Inferior parietal cortex (tissue), 1 donor: ENCODE measurements around the gene TXNRD3.

Source experiments
- DNase-seq: peaks from one replicate; pipeline ENCODE4 v3.0.0-alpha.2; 2016; ENCODE audit errors: extremely low spot score

The TXNRD3 gene

DNA sequence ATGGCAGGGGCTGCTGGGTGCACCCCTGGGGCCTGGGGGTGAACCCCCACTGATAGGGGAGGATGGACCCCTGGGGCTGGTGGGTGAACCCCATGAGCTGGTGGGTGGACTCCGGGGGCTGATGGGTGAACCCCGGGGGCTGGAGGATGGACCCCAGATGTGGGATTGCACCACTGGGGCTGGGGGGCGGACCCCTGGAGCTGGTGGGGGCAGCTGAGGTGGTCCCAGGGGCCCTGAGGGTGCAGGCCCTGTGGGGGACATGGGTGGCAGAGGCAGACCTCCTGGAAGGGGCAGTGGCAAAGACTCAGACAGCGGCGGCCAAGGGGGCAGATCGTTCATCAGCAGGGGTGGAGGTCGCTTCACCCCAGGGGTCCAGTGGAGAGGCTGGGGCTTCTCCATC is 17.4 kb upstream of the TXNRD3 start:
- no peak for DNase-seq

DNA sequence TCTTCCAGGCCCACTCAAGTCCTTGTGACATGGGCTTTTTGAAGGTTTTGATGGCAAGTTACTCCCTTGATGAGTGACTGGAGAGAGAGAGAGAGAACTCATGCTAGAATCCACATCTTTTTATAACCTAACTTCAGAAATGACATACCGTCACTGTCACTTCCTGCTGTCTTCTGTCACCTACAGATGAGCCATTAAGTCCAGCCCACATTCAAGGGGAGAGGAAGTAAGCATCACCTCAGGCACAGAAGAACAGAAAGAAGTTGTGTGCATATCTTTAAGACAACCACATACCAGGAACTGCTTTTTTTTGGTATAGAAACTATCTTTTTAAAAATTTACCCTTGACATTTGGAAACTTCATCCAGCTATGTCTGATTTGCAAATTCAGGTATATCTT is 16.6 kb upstream of the TXNRD3 start:
- no peak for DNase-seq

DNA sequence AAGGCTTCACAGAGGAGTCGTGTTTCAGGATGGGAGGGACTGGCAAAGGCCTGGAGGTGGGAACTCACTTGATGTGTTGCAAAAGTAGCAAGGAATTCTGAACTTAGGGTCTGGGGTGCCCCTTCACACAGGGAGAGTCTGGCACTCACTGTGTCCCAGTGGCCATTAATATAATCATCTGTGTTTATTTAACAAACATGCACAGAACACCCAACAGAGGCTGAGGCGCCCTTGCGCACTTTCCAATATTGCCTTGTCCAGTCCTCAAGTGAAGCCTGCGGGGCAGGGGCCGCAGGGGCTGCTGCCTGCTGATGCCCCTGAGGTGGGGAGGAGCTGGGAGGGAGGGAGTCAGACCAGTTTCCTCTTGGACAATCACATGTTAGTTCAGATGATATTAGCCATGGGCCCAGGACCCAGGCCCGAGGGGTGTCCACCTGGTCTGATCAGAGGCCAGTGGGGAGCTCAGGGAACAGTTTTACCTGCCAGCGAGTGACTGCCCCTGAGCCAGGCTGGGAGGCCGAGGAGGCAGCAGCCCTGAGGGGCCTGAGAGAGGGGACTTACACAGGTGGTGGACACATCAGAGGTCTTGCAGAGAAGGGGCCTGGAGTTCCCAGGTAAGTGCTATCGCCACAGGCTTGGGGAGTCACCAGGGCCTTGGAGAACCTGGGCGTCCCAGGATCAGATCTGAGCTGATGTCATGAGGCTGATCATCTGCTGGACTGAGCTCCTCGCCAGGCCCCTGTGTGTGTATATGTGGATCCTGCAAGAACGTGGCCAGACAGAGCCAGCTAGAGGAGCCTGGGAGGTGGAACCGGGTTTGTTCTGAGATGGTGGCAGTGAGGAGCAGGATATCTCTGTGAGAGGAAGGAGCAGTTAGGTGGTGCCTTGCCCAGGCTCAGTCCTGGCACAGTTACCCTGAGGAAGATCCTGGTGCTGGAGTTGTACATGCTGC is 13.8 kb upstream of the TXNRD3 start:
- no peak for DNase-seq

- DNase-seq, result no peak
These were observed 12.9 kb upstream of the TXNRD3 start for GRCh38 chr3:126667631-126668449.

GRCh38 chr3:126666658-126667528 is 12.0 kb upstream of the TXNRD3 start:
- DNase-seq, result no peak

DNA sequence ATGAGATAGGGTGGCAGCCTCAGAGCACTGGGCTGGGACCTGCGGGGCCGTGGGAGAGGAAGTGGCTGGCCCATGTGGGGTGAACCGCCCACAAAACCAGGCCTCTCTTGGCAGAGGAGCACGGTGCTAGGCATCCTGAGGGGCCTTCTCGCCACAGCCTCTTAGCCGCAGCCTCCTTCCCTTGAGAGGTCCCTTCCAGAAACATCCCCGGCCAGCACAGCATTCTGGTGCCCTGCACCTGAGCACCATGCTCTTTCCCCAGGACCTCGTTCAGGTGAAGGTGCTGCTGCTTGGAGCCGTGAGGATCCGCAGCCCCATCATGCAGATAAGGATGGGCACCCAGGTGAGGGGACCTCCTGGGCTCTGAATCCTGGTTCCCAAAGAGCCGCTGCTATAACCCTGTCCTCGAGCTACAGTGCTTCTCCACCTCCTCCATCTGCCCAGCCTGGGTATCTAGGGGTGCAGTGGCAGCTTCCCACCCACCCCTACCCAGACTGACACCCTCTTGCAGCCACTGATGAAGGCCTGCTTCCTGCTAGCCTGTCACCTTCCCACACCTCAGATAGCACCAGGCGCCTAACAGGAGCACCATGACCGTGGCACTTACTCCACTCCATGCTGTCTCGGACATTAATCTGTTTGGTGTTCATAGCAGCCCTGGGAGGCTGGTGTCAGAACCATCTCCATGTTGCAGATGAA is 11.2 kb upstream of the TXNRD3 start:
- DNase-seq, result no peak

DNA sequence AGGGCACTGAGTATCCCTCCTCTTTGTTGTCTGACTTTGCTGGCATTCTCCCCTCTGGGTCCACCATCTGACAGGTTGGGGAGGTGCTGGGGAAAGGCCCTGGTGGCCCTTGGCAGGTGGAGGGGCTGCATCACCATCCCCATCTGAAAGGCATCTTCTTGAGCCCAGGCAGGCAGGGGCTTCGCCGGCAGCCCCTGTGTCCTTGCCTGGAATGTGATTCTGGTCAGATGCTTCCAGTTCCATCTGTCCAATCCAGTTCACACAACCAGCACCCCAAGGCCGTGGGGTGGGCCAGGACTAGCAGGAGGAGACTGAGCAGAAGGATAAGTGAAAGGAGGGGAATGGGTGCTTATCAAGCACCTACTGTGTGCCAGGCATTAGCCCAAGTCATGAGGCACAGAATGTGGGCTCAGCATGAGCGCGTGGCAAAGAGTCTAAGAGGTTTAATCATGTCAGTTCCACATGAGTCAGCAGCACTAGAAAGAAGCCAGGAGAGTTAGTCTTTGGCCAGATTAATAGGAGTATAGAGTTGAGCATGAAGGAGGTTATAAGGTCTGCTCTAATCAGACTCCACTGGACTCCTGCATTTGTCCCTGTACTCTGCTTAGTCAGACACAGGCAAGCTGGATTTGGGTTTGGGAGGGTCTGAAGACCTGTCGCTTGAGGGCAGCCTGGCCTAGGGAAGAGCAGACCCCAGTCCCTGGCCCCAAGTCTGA is 10.5 kb upstream of the TXNRD3 start:
- DNase-seq, result no peak

DNA sequence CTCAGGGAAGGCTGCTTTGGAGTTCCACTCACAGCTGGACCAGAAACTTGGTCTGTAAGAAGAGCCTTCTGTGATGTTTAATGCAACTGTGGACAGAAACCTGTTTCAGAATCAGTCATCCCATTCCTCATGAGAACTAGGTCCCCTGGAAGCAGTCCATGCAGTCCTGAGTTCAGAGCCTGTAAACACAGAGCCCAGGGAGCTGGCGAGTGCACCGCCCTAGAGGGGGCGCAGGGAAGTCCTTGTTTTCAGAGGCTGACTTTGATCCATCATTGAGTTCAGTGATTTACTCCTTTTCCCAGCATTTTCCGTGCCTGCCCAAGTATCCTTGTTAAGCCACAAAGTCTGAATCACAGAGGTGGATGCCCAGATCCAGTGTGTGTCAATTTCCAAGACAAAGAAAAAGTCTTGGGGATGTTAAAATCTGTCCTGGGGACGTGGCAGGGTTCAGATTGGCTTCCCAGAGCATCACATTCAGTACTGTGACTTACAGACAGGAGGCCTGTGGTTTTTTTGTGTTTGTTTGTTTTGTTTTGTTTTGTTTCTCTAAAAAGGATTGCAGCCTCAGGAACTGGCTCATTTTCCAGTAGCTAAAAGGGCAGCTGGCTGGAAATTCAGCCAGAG is 9.8 kb upstream of the TXNRD3 start:
- DNase-seq, result no peak

DNA sequence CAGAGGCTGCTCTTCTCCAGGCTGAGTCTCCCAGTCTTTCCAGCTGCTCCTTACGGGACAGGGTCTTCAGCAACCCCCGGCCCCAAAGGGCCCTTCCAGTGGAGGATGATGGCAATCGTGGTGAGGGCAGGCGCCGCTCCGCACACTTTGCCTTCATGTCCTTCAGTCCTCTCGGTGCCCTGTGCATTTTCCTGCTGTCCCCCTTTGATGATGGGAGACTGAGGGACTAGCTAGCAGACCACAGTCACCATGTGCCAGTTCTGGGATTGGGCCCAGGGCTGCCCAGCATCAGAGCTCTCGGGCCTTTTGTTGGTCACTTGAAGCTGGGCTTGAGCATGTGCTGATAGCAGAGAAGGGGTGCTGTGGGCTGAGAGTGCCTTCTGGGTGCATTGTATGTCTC is 8.8 kb upstream of the TXNRD3 start:
- DNase-seq, result no peak

DNA sequence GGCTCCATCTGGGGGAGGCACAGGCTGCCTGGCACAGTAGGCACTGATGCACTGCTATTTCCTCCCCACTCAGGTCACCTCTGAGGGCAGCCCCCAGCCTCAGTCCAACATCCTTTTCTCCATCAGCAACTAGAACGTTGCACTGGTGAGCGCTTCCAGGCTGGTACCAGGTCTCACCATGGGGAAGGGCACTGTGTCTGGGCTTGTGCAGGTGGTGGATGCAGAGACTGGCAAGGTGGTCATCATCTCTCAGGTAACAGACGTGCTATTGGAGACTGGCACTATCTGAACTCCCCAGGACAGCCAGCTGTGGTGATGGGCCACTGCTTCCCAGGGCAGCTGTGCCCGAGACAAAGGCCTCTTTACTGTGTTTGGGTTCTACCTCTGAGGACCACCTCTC is 8.3 kb upstream of the TXNRD3 start:
- DNase-seq, result no peak

- no peak for DNase-seq
These were observed 6.8 kb upstream of the TXNRD3 start for GRCh38 chr3:126661532-126662364.

- DNase-seq, result no peak
These were observed 5.3 kb upstream of the TXNRD3 start for GRCh38 chr3:126659915-126660886.

- DNase-seq, result no peak
These were observed 3.7 kb upstream of the TXNRD3 start for GRCh38 chr3:126658584-126658983.

DNA sequence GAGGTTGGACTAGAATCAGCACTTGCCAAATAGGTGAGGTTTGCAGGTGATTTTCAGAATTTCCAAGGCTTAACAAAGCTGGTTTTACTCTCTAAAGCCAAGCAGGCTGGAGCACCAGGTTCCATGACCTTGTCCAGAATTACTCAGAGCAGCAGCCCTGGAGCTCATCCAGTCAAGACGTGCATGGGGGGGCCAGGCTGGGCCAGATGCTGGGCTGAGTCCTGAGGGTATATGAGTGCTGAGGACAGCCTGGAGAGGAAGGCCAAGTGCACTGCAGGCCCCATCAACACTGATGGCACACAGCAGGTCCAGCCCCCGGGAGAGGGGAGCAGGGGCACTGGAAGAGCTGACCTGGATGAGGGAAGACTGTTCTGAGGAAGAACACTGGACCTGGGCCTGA is 3.0 kb upstream of the TXNRD3 start:
- no peak for DNase-seq

GRCh38 chr3:126656371-126657134 is 1.6 kb upstream of the TXNRD3 start:
- DNase-seq, result no peak

DNA sequence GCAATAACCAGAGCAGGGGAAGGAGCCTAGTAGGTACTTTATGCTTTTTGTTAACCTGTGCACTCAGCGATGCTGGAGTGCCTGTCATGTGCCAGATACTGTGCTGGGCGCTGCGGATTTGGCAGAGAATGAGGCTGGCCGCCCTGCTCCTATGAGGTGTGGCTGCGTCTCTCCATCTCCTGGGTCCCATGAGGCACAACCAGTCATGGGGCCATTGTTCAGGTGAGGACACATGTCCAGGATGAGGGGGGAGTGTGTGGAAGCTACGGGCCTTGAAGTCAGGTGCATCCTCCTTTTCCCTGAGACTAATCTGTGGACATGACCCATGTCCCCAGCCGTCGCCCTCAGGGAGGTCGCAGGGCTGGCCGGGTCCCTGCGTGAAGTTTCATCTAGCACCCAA is 963 bp upstream of the TXNRD3 start:
- no peak for DNase-seq

DNA sequence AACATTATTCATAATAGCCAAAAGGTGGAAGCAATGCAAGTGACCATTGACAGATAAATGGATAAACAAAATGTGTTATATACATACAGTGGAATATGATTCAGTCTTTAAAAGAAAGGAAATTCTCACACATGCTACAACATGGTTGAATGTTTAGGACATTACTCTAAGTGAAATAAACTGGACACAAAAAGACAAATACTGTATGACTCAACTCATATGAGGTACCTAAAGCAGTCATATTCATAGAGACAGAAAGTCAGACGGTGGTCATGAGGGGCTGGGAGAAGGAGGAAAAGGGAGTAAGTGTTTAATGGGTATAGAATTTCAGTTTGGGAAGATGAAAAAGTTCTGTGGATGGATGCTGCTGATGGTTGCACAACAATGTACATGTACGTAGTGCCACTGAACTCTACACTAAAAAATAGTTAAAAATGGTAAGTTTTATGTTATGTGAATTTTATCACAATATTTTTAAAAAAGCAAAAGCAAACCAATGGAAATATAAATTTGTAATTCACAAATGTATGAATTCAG is 5.3 kb downstream of the TXNRD3 start:
- no peak for DNase-seq
